HepG2 (cell line): ENCODE measurements around the gene DCTN1. TPM values are rescaled to one million over a fixed set of nuclear protein-coding genes. Genes with fewer than 3 reads are reported as not detected.

Source experiments
- CBX5 ChIP-seq: sonication (generic); formaldehyde crosslinking; IDR thresholded peaks from 2 replicates; pipeline ENCODE4 v1.4.0; 2020; ENCODE audit warnings: missing genetic modification reagents, borderline replicate concordance
- FOXC1 ChIP-seq: sonication (generic); formaldehyde crosslinking; IDR thresholded peaks from 2 replicates; pipeline ENCODE4 v1.8.0; 2022; ENCODE audit warnings: mild to moderate bottlenecking, missing genetic modification reagents, borderline replicate concordance
- FOXK1 ChIP-seq: sonication (generic); formaldehyde crosslinking; IDR thresholded peaks from 2 replicates; pipeline ENCODE4 v1.4.0; 2020; ENCODE audit warnings: low read depth, missing genetic modification reagents, borderline replicate concordance
- HIC2 ChIP-seq: sonication (generic); formaldehyde crosslinking; IDR thresholded peaks from 2 replicates; pipeline ENCODE4 v1.9.0; 2022; ENCODE audit warnings: low read depth, missing genetic modification reagents
- HOXA3 ChIP-seq: sonication (generic); formaldehyde crosslinking; IDR thresholded peaks from 2 replicates; pipeline ENCODE4 v1.5.0; 2020; ENCODE audit warnings: missing genetic modification reagents
- JARID2 ChIP-seq: sonication (generic); formaldehyde crosslinking; IDR thresholded peaks from 2 replicates; pipeline ENCODE4 v1.8.1; 2023; ENCODE audit warnings: missing genetic modification reagents, inconsistent platforms; ENCODE audit not compliant: insufficient replicate concordance
- KMT2B ChIP-seq: IDR thresholded peaks from 2 replicates; pipeline ENCODE4 v1.6.1; 2016; ENCODE audit warnings: missing genetic modification reagents, missing compliant biosample characterization
- MLXIP ChIP-seq: sonication (generic); formaldehyde crosslinking; IDR thresholded peaks from 2 replicates; pipeline ENCODE4 v1.9.0; 2021; ENCODE audit warnings: missing genetic modification reagents, borderline replicate concordance
- NAIF1 ChIP-seq: sonication (generic); formaldehyde crosslinking; IDR thresholded peaks from 2 replicates; pipeline ENCODE4 v1.5.0; 2020; ENCODE audit warnings: mild to moderate bottlenecking, missing genetic modification reagents, borderline replicate concordance
- RARA ChIP-seq: IDR thresholded peaks from 2 replicates; pipeline ENCODE4 v1.6.1; 2016; ENCODE audit warnings: missing genetic modification reagents, missing compliant biosample characterization
- SP2 ChIP-seq: sonication (generic); formaldehyde crosslinking; IDR thresholded peaks from 2 replicates; pipeline ENCODE4 v1.5.1; 2020; ENCODE audit warnings: mild to moderate bottlenecking, missing genetic modification reagents
- SYNCRIP ChIP-seq: fragments of 200-400 bp; formaldehyde crosslinking; IDR thresholded peaks from 2 replicates; pipeline ENCODE4 v1.6.1; 2018; ENCODE audit warnings: mild to moderate bottlenecking, low read depth, low read length; ENCODE audit not compliant: insufficient read depth
- YY1 ChIP-seq: IDR thresholded peaks from 2 replicates; pipeline ENCODE4 v1.6.1; 2011; ENCODE audit warnings: low read length, low read depth, moderate library complexity, mild to moderate bottlenecking; ENCODE audit not compliant: insufficient read depth, insufficient replicate concordance
- ZNF235 ChIP-seq: sonication (generic); formaldehyde crosslinking; IDR thresholded peaks from 2 replicates; pipeline ENCODE4 v1.8.1; 2023; ENCODE audit warnings: mild to moderate bottlenecking, missing genetic modification reagents, borderline replicate concordance
- ZNF503 ChIP-seq: sonication (generic); formaldehyde crosslinking; IDR thresholded peaks from 2 replicates; pipeline ENCODE4 v1.4.0; 2020; ENCODE audit warnings: missing genetic modification reagents
- ZNF543 ChIP-seq: sonication (generic); formaldehyde crosslinking; IDR thresholded peaks from 2 replicates; pipeline ENCODE4 v1.4.0; 2020; ENCODE audit warnings: mild to moderate bottlenecking, missing genetic modification reagents
- ZNF790 ChIP-seq: sonication (generic); formaldehyde crosslinking; IDR thresholded peaks from 2 replicates; pipeline ENCODE4 v1.8.0; 2022; ENCODE audit warnings: missing genetic modification reagents, mild to moderate bottlenecking, borderline replicate concordance
- ZNF841 ChIP-seq: sonication (generic); formaldehyde crosslinking; IDR thresholded peaks from 2 replicates; pipeline ENCODE4 v1.8.1; 2023; ENCODE audit warnings: missing genetic modification reagents, borderline replicate concordance
- polyA plus RNA-seq, 8 experiments: library from polyadenylated mRNA; depleted of rRNA in 3 of 8; stranded (reverse) in 7 of 8; unstranded in 1 of 8; fragments of >200 nt; fragmentation: Illumina TruSeq in 4 of 8; extraction: Trizol in 4 of 8; gene quantifications; 2 replicates each; pipeline versions ENCODE4 v1.2.1 to v1.2.3, GENCODE V29; 2011 to 2016; ENCODE audit warnings: low read depth in 4 of 8, missing spikeins in 1 of 8, mixed read lengths in 1 of 8; ENCODE audit not compliant: insufficient read depth in 1 of 8
- total RNA-seq, 5 experiments: library from RNA; depleted of rRNA; stranded (reverse); fragments of >200 nt; fragmentation: Illumina TruSeq; extraction: Trizol; gene quantifications; 2 replicates each; pipeline ENCODE4 v1.2.3, GENCODE V29; 2016; ENCODE audit warnings: low read depth in 1 of 5
- TF ChIP-seq, protein P1 (sequence below): sonication (generic); formaldehyde crosslinking; IDR thresholded peaks from 2 replicates; pipeline ENCODE4 v1.8.1; 2022; ENCODE audit warnings: mild to moderate bottlenecking, missing genetic modification reagents
- TF ChIP-seq, protein P2 (sequence below): IDR thresholded peaks from 2 replicates; pipeline ENCODE4 v1.6.1; 2016; ENCODE audit warnings: missing compliant biosample characterization, missing genetic modification reagents, borderline replicate concordance

The DCTN1 gene
- total and polyA plus RNA-seq, 2 of the 13 experiments (the other 11 are each of a cell fraction or from before 2014, with no cell fraction given) = 73.2 to 122 TPM

DNA sequence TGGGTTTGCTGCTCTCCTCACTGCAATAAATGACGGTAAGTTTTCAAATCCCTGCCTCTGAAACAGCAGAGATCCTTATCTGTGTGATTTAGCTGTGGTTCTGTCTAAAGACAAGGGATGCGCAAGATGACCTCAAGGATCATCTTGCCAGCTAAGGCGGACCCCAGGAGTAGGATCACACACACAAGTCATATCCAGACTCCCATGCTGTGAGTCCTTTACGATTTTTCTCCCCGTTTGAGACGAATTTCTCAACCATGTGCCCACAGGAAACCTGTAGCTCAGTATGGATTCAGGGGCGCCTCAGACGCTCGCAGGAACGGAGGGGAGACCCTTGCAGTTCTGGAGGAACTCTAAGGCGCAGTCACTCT lies 11.1 kb upstream of the DCTN1 start (continued):
- no peak for TF ChIP-seq MLXIP (CRISPR knock-in tag)
- peak; percentile 16; the same call in 1 of the 2 replicates for TF ChIP-seq FOXK1 (CRISPR knock-in tag)
- TF ChIP-seq JARID2 (CRISPR knock-in tag) = peak; percentile 44
- no peak for TF ChIP-seq RARA (CRISPR knock-in tag)
- TF ChIP-seq ZNF790 = no peak
- TF ChIP-seq SYNCRIP = no peak
- TF ChIP-seq YY1 = no peak
- TF ChIP-seq ZNF543 (CRISPR knock-in tag) = 0 out of 2 replicates have a peak, but pooled peaks have one; percentile 0
- no peak for TF ChIP-seq HOXA3
- TF ChIP-seq NAIF1 (CRISPR knock-in tag) = no peak
- TF ChIP-seq HIC2 (CRISPR knock-in tag) = 0 out of 2 replicates have a peak, but pooled peaks have one; percentile 37
- TF ChIP-seq ZNF841 (CRISPR knock-in tag) = no peak
- TF ChIP-seq FOXC1 = no peak
- TF ChIP-seq, protein P1, sequence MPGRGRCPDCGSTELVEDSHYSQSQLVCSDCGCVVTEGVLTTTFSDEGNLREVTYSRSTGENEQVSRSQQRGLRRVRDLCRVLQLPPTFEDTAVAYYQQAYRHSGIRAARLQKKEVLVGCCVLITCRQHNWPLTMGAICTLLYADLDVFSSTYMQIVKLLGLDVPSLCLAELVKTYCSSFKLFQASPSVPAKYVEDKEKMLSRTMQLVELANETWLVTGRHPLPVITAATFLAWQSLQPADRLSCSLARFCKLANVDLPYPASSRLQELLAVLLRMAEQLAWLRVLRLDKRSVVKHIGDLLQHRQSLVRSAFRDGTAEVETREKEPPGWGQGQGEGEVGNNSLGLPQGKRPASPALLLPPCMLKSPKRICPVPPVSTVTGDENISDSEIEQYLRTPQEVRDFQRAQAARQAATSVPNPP (CRISPR knock-in tag) = no peak
- TF ChIP-seq, protein P2, sequence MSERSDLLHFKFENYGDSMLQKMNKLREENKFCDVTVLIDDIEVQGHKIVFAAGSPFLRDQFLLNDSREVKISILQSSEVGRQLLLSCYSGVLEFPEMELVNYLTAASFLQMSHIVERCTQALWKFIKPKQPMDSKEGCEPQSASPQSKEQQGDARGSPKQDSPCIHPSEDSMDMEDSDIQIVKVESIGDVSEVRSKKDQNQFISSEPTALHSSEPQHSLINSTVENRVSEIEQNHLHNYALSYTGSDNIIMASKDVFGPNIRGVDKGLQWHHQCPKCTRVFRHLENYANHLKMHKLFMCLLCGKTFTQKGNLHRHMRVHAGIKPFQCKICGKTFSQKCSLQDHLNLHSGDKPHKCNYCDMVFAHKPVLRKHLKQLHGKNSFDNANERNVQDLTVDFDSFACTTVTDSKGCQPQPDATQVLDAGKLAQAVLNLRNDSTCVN = no peak
- no peak for TF ChIP-seq KMT2B
- TF ChIP-seq ZNF235 (CRISPR knock-in tag) = no peak
- TF ChIP-seq CBX5 (CRISPR knock-in tag) = no peak; the same call in 1 of the 2 replicates
- no peak for TF ChIP-seq ZNF503
- TF ChIP-seq SP2 (CRISPR knock-in tag) = no peak
